ENCODE measurements around the gene SLC16A4.

SLC16A4 gene

DNA sequence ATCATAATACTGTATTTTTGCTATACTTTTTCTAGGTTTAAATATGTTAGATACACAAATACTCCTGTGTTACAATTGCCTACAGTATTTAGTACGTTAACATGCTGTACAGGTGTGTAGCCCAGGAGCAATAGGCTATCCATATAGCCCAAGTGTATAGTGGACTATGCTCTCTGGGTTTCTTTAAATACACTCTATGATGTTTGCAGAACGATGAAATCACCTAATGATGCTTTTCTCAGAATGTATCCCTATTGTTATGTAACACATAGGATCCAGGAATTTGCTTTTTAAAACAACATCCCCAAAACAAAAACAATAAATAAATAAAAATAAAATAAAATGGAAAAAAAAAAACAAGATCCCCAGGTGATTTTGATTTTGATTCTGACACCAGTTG is 69.8 kb downstream of the SLC16A4 start:
- no peak for DNase-seq

DNA sequence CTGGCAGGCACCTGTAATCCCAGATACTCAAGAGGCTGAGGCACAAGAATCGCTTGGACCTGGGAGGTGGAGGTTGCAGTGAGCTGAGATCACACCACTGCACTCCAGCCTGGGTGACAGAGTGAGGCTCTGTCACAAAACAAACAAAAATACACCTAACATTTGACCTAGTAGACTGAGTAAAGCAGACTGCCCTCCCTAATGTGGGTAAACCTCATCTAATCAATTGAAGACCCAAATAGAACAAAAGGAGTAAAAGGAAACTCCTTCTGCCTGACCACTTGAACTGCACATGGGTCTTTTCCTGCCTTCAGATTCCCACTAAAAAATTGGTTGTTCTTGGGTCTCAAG is 70.7 kb downstream of the SLC16A4 start:
- no peak for DNase-seq

DNA sequence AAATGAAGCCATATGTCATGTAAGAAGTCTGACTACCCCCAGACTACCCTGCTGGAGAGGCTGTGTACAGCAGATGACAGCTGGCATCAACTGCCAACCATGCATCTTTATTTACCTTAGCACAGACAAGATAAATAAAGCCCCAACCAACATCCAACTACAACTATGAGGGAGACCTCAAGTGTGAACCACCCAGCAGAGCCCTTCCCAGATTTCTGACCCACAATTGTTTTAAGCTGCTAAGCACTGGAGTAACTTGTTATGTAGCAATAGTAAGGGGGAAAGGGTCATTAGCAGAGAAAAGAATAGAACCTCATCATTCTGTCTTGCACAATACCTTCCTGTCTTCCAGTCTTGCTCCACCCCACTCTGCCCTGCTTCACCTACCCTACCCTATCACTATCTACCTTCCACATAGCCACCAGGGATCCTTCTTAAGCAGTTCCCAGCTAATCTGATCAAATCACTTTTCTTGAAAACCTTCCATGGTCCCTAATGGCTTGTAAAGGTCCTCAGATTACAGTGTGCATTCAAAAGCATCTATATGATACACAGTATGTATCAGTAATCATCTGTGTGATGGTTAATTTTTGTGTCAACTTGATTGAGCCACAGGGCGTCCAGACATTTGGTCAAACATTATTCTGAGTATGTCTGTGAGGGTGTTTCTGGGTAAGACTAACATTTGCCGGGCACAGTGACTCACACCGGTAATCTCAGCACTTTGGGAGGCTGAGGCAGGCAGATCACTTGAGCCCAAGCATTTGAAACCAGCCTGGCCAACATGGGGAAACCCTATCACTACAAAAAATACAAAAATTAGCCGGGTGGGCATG is 71.3 kb downstream of the SLC16A4 start:
- DNase-seq, result no peak

DNA sequence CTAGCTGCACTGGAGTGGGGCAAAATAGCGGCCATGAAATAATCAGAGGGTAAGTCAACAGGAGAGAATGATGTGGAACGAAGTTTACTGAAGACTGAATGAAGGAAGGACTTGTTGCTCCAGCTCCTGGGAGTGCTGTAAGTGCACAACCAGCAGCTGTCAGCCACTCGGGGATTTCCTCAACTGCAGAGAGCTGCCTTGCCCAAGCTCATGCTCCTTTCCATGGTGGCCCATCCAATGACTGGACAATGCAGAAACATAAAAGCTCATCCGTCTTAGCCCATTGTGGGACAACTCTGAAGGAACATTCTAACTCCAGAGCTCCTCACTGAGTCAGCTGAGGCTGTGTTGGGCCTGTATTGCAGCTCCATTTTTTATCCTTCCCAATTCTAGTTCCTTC is 72.8 kb downstream of the SLC16A4 start:
- DNase-seq, result no peak

DNA sequence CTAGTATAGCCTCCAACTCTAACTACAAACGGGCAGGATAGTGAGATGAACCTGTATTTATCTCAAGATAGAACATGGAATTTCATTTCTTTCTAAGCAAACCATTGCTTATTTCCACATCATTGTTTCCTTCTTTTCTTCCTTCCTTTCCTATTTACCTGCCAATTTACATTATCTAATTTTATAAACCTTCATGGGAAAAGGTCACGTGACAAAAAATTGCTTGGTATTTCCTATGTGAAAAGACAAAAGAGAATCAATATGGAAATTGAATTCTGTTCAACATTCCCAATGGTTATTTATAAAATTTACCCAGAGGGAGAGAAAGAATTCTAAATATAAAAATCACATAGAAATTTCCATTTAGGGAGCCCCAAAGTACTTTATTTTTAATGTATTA is 74.1 kb downstream of the SLC16A4 start:
- DNase-seq, result no peak
